ENCODE results near the gene KCNQ4. TPM values are rescaled to one million over a fixed set of nuclear protein-coding genes. Genes with fewer than 3 reads are reported as not detected.

KCNQ4 gene
- polyA plus RNA-seq, 3 donors: 0.13 TPM; not detected in 2

GRCh38 chr1:40764981-40765380 lies 18.6 kb upstream of the KCNQ4 start:
- H2AFZ ChIP-seq (ENCODE audit: insufficient read depth, low read depth, low read length, poor library complexity, severe bottlenecking): no peak overlapping the region
- H3K79me2 ChIP-seq (ENCODE audit: insufficient read depth, low read length): no peaks in the 10 kb centered on the region
- no peak overlapping the region for H3K27ac ChIP-seq (ENCODE audit: low read depth in 1 of 2, low read length in 2 of 2)
- no peaks in the 10 kb centered on the region for H3K4me1 Mint-ChIP-seq
- H3K9me3 Mint-ChIP-seq: no peaks in the 10 kb centered on the region
- H3K27me3 Mint-ChIP-seq (ENCODE audit: low read depth in 3 of 3): no peaks in the 10 kb centered on the region
- peaks cover 89 to 98% of the 10 kb centered on the region in 2 donors for H3K36me3 ChIP-seq (replicated peaks in 1 of 2; ENCODE audit: control insufficient read depth in 1 of 2, insufficient read depth in 2 of 2, low read length in 2 of 2)
- H3K9me3 ChIP-seq (replicated peaks in 1 of 2; ENCODE audit: control insufficient read depth in 1 of 2, insufficient read depth in 1 of 2, low read length in 2 of 2): no peaks in the 10 kb centered on the region
- intact Hi-C loops (cut with micrococcal nuclease): no loop called here
- 40% methylated on average over 1 of the region's 2 CpGs for WGBS (ENCODE audit: insufficient coverage)
- H3K4me1 ChIP-seq (ENCODE audit: control insufficient read depth in 1 of 2, insufficient read depth in 2 of 2, low read length in 2 of 2): no peaks in the 10 kb centered on the region
- H3K9ac ChIP-seq (ENCODE audit: insufficient read depth, low read length, poor library complexity, severe bottlenecking): no peak overlapping the region
- DNase-seq: no peak
- H3K4me2 ChIP-seq (replicated peaks; ENCODE audit: extremely low read depth, low read length, poor library complexity, severe bottlenecking): no peak overlapping the region
- no peak overlapping the region for H3K4me3 ChIP-seq (replicated peaks in 1 of 3; ENCODE audit: low read depth in 2 of 3, low read length in 3 of 3)
- peaks cover 87 to 94% of the 10 kb centered on the region in 2 donors for H3K36me3 Mint-ChIP-seq
- TF ChIP-seq, protein P1, sequence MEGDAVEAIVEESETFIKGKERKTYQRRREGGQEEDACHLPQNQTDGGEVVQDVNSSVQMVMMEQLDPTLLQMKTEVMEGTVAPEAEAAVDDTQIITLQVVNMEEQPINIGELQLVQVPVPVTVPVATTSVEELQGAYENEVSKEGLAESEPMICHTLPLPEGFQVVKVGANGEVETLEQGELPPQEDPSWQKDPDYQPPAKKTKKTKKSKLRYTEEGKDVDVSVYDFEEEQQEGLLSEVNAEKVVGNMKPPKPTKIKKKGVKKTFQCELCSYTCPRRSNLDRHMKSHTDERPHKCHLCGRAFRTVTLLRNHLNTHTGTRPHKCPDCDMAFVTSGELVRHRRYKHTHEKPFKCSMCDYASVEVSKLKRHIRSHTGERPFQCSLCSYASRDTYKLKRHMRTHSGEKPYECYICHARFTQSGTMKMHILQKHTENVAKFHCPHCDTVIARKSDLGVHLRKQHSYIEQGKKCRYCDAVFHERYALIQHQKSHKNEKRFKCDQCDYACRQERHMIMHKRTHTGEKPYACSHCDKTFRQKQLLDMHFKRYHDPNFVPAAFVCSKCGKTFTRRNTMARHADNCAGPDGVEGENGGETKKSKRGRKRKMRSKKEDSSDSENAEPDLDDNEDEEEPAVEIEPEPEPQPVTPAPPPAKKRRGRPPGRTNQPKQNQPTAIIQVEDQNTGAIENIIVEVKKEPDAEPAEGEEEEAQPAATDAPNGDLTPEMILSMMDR (IDR thresholded peaks at IDR 0.05): no peak
- H3K27ac Mint-ChIP-seq: peak overlapping the region in 2 of 7 donors; percentile 17 to 21
- no peaks in the 10 kb centered on the region for H3K27me3 ChIP-seq (ENCODE audit: control insufficient read depth in 2 of 2, insufficient read depth in 2 of 2, low read length in 2 of 2)
- no peak overlapping the region for H3K4me3 Mint-ChIP-seq
- peaks cover 61% of the 10 kb centered on the region for H4K20me1 ChIP-seq (ENCODE audit: insufficient read depth, low read length)

DNA sequence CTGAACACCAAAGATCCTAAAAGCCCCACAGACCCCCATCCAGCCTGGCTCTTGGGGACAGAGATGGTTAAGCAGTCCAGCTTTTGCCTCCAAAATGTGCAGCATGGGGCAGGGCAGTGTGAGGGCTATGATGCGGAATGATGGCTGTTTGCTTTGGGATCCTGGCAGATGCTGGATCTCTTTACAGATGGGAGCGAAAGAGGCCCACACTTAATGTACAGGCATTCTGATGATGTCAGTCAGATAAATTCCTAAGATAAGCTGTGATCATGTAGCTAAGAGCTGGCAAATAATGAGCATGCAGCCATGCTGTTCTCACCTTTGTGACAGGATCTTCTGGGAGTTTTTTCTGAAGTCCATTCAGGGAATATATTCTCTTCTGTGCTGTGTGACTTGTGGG lies 17.6 kb upstream of the KCNQ4 start:
- Histone ChIP-seq H3K4me3 (replicated peaks in 1 of 3; ENCODE audit: low read depth in 2 of 3, low read length in 3 of 3) (no peak overlapping the region), H3K4me2 (replicated peaks; ENCODE audit: extremely low read depth, low read length, poor library complexity, severe bottlenecking) (no peak overlapping the region), H3K9ac (ENCODE audit: insufficient read depth, low read length, poor library complexity, severe bottlenecking) (no peak overlapping the region), H4K20me1 (ENCODE audit: insufficient read depth, low read length) (peaks cover 54% of the 10 kb centered on the region), H3K36me3 (replicated peaks in 1 of 2; ENCODE audit: control insufficient read depth in 1 of 2, insufficient read depth in 2 of 2, low read length in 2 of 2) (peaks cover 91 to 98% of the 10 kb centered on the region in 2 donors), H3K9me3 (replicated peaks in 1 of 2; ENCODE audit: control insufficient read depth in 1 of 2, insufficient read depth in 1 of 2, low read length in 2 of 2) (no peaks in the 10 kb centered on the region), H2AFZ (ENCODE audit: insufficient read depth, low read depth, low read length, poor library complexity, severe bottlenecking) (no peak overlapping the region), H3K4me1 (ENCODE audit: control insufficient read depth in 1 of 2, insufficient read depth in 2 of 2, low read length in 2 of 2) (no peaks in the 10 kb centered on the region), H3K79me2 (ENCODE audit: insufficient read depth, low read length) (no peaks in the 10 kb centered on the region), H3K27ac (ENCODE audit: low read depth in 1 of 2, low read length in 2 of 2) (no peak overlapping the region), H3K27me3 (ENCODE audit: control insufficient read depth in 2 of 2, insufficient read depth in 2 of 2, low read length in 2 of 2) (no peaks in the 10 kb centered on the region)
- no peak overlapping the region for H3K4me3 Mint-ChIP-seq
- TF ChIP-seq, protein P1 (IDR thresholded peaks at IDR 0.05): no peak
- H3K9me3 Mint-ChIP-seq: no peaks in the 10 kb centered on the region
- WGBS (ENCODE audit: insufficient coverage): 100% methylated on average over 2 of the region's 2 CpGs
- intact Hi-C loops (cut with micrococcal nuclease): no loop called here
- H3K4me1 Mint-ChIP-seq: no peaks in the 10 kb centered on the region
- H3K27ac Mint-ChIP-seq: peak overlapping the region in 1 of 7 donors; percentile 7
- H3K36me3 Mint-ChIP-seq: peaks cover 90 to 94% of the 10 kb centered on the region in 2 donors
- DNase-seq: no peak
- no peaks in the 10 kb centered on the region for H3K27me3 Mint-ChIP-seq (ENCODE audit: low read depth in 3 of 3)

All from CD14-positive monocyte (primary cell).